ENCODE results near the gene LMF2. TPM values are rescaled to one million over a fixed set of nuclear protein-coding genes. Genes with fewer than 3 reads are reported as not detected.

The LMF2 gene
- polyA plus RNA-seq, 1 of the 3 experiments (the other 2 are of a cell fraction), result 34.3 TPM

DNA sequence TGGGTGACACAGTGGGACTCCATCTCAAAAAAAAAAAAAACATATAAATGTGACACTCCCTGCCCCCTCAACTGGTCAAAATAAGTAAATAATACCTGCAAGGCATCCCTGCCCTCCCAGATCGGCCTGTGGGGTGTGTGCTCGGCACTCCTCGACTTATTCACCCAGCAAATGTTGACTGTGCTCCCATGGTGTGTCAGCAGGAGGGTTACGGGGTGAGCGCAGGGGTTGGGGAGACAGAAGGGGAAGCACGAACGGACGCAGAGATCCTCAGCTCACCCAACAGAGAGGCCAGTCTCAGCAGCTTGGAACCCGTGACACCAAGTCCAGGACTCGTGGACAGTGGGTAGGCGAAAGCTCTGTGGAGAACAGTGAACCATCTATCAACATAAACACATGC, 27.8 kb downstream of the LMF2 start (continued):
- TF ChIP-seq, protein P1, sequence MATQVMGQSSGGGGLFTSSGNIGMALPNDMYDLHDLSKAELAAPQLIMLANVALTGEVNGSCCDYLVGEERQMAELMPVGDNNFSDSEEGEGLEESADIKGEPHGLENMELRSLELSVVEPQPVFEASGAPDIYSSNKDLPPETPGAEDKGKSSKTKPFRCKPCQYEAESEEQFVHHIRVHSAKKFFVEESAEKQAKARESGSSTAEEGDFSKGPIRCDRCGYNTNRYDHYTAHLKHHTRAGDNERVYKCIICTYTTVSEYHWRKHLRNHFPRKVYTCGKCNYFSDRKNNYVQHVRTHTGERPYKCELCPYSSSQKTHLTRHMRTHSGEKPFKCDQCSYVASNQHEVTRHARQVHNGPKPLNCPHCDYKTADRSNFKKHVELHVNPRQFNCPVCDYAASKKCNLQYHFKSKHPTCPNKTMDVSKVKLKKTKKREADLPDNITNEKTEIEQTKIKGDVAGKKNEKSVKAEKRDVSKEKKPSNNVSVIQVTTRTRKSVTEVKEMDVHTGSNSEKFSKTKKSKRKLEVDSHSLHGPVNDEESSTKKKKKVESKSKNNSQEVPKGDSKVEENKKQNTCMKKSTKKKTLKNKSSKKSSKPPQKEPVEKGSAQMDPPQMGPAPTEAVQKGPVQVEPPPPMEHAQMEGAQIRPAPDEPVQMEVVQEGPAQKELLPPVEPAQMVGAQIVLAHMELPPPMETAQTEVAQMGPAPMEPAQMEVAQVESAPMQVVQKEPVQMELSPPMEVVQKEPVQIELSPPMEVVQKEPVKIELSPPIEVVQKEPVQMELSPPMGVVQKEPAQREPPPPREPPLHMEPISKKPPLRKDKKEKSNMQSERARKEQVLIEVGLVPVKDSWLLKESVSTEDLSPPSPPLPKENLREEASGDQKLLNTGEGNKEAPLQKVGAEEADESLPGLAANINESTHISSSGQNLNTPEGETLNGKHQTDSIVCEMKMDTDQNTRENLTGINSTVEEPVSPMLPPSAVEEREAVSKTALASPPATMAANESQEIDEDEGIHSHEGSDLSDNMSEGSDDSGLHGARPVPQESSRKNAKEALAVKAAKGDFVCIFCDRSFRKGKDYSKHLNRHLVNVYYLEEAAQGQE (IDR thresholded peaks at IDR 0.05; ENCODE audit: low read depth, low read length), result no peak
- TF ChIP-seq NFIC (IDR thresholded peaks at IDR 0.05; ENCODE audit: borderline replicate concordance), result no peak
- TF ChIP-seq, protein P2, sequence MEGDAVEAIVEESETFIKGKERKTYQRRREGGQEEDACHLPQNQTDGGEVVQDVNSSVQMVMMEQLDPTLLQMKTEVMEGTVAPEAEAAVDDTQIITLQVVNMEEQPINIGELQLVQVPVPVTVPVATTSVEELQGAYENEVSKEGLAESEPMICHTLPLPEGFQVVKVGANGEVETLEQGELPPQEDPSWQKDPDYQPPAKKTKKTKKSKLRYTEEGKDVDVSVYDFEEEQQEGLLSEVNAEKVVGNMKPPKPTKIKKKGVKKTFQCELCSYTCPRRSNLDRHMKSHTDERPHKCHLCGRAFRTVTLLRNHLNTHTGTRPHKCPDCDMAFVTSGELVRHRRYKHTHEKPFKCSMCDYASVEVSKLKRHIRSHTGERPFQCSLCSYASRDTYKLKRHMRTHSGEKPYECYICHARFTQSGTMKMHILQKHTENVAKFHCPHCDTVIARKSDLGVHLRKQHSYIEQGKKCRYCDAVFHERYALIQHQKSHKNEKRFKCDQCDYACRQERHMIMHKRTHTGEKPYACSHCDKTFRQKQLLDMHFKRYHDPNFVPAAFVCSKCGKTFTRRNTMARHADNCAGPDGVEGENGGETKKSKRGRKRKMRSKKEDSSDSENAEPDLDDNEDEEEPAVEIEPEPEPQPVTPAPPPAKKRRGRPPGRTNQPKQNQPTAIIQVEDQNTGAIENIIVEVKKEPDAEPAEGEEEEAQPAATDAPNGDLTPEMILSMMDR (IDR thresholded peaks at IDR 0.05), result no peak

GRCh38 chr22:50477923-50478322, 29.6 kb downstream of the LMF2 start:
- peaks cover 0 to 16% of the 10 kb centered on the region in 2 experiments; a peak in 2 of 4 replicates for H3K4me1 ChIP-seq (ENCODE audit: control insufficient read depth in 1 of 2, insufficient read depth in 2 of 2, low read depth in 1 of 2, low read length in 1 of 2)
- no peak overlapping the region for H3K9ac ChIP-seq
- H3K27me3 ChIP-seq (ENCODE audit: insufficient read depth), result peaks cover 10% of the 10 kb centered on the region; the same call in 1 of the 2 replicates
- H3K4me2 ChIP-seq, result no peak overlapping the region
- ChIA-PET CTCF (interaction anchor here (1.8 to 5.1 kb wide), 2 partner anchors 20 to 48 kb away, joined by 4 to 24 read pairs; partner anchors contain the start of gene SCO2), POLR2A (interaction anchor here (0.6 kb wide), 1 partner anchor 149 kb away, joined by 3 read pairs; no protein-coding TSS in a partner anchor)
- H3K9me3 ChIP-seq, result no peaks in the 10 kb centered on the region
- peaks cover 14% of the 10 kb centered on the region for H3K79me2 ChIP-seq (ENCODE audit: insufficient read depth)
- H3K36me3 ChIP-seq (replicated peaks in 1 of 2; ENCODE audit: control insufficient read depth in 1 of 2, insufficient read depth in 2 of 2, low read length in 1 of 2), result no peaks in the 10 kb centered on the region
- H4K20me1 ChIP-seq (ENCODE audit: insufficient read depth), result peaks cover 13% of the 10 kb centered on the region
- DNase-seq, result no peak
- no peak overlapping the region for H3K27ac ChIP-seq (ENCODE audit: low read depth in 2 of 2, low read length in 1 of 2)
- no peak overlapping the region for H2AFZ ChIP-seq (ENCODE audit: low read depth)
- no peak overlapping the region; a peak in 1 of 4 replicates for H3K4me3 ChIP-seq (ENCODE audit: low read depth in 2 of 2, low read length in 1 of 2)
- 95% methylated on average over 11 of the region's 12 CpGs for whole genome bisulfite sequencing (ENCODE audit: low lambda C conversion rate)
- H3F3A ChIP-seq (replicated peaks; ENCODE audit: insufficient read depth), result no peaks in the 10 kb centered on the region
- no peaks in the 10 kb centered on the region for H3K9me2 ChIP-seq
- TF ChIP-seq, protein P1 (IDR thresholded peaks at IDR 0.05; ENCODE audit: low read depth, low read length), result no peak
- no peak for TF ChIP-seq JUND (IDR thresholded peaks at IDR 0.05)
- TF ChIP-seq TEAD4 (IDR thresholded peaks at IDR 0.05; ENCODE audit: borderline replicate concordance, insufficient read depth), result no peak
- TF ChIP-seq FOXM1 (IDR thresholded peaks at IDR 0.05; ENCODE audit: low read depth), result no peak
- TF ChIP-seq GATA2 (CRISPR knock-in tag; IDR thresholded peaks at IDR 0.05), result no peak
- TF ChIP-seq ELF1 (IDR thresholded peaks at IDR 0.05), result no peak
- no peak for TF ChIP-seq GABPA (IDR thresholded peaks at IDR 0.05; ENCODE audit: low read depth)
- TF ChIP-seq SMC3 (IDR thresholded peaks at IDR 0.05; ENCODE audit: low read depth, low read length), result no peak
- TF ChIP-seq, protein P3, sequence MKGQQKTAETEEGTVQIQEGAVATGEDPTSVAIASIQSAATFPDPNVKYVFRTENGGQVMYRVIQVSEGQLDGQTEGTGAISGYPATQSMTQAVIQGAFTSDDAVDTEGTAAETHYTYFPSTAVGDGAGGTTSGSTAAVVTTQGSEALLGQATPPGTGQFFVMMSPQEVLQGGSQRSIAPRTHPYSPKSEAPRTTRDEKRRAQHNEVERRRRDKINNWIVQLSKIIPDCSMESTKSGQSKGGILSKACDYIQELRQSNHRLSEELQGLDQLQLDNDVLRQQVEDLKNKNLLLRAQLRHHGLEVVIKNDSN (IDR thresholded peaks at IDR 0.05; ENCODE audit: borderline replicate concordance, low read depth), result no peak
- TF ChIP-seq, protein P4, sequence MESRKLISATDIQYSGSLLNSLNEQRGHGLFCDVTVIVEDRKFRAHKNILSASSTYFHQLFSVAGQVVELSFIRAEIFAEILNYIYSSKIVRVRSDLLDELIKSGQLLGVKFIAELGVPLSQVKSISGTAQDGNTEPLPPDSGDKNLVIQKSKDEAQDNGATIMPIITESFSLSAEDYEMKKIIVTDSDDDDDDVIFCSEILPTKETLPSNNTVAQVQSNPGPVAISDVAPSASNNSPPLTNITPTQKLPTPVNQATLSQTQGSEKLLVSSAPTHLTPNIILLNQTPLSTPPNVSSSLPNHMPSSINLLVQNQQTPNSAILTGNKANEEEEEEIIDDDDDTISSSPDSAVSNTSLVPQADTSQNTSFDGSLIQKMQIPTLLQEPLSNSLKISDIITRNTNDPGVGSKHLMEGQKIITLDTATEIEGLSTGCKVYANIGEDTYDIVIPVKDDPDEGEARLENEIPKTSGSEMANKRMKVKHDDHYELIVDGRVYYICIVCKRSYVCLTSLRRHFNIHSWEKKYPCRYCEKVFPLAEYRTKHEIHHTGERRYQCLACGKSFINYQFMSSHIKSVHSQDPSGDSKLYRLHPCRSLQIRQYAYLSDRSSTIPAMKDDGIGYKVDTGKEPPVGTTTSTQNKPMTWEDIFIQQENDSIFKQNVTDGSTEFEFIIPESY (IDR thresholded peaks at IDR 0.05; ENCODE audit: borderline replicate concordance, low read depth), result no peak
- TF ChIP-seq, protein P2 (IDR thresholded peaks at IDR 0.05), result no peak
- no peak for TF ChIP-seq EZH2phosphoT487 (IDR thresholded peaks at IDR 0.05; ENCODE audit: borderline replicate concordance, low read depth)
- TF ChIP-seq MAX (IDR thresholded peaks at IDR 0.05; ENCODE audit: low read depth), result no peak
- TF ChIP-seq RCOR1 (IDR thresholded peaks at IDR 0.05; ENCODE audit: low read length), result no peak
